KMS-11 (cell line): ENCODE results near the gene PRPF40A.

Experiments
- H2AFZ ChIP-seq: fragments of 200-600 bp; sonication (generic); 2 replicates; pipeline ENCODE4 v1.6.1; 2016; ENCODE audit warnings: antibody characterized with exemption, mixed run types, low read depth
- H3K27ac ChIP-seq: fragments of 200-600 bp; sonication (generic); 2 replicates; pipeline ENCODE4 v1.6.1; 2016; ENCODE audit warnings: mild to moderate bottlenecking, mixed run types
- H3K27me3 ChIP-seq: fragments of 200-600 bp; sonication (generic); 2 replicates; pipeline ENCODE4 v1.6.1; 2017; ENCODE audit warnings: mild to moderate bottlenecking, low read depth, mixed run types, moderate library complexity; ENCODE audit not compliant: insufficient read depth
- H3K36me3 ChIP-seq: fragments of 200-600 bp; sonication (generic); 2 replicates; pipeline ENCODE4 v1.6.1; 2017; ENCODE audit warnings: mild to moderate bottlenecking, mixed run types; ENCODE audit not compliant: insufficient read depth
- H3K4me1 ChIP-seq: fragments of 200-600 bp; sonication (generic); 2 replicates; pipeline ENCODE4 v1.6.1; 2016; ENCODE audit warnings: mild to moderate bottlenecking, low read depth, mixed run types; ENCODE audit not compliant: poor library complexity, severe bottlenecking
- H3K4me2 ChIP-seq: fragments of 200-600 bp; sonication (generic); 2 replicates; pipeline ENCODE4 v1.7.0; 2016; ENCODE audit warnings: mild to moderate bottlenecking, mixed run types
- H3K4me3 ChIP-seq: fragments of 200-600 bp; sonication (generic); IDR thresholded peaks from 2 replicates; pipeline ENCODE4 v1.6.1; 2017; ENCODE audit warnings: low read depth, low read length, mixed read lengths; ENCODE audit not compliant: insufficient read depth
- H3K79me2 ChIP-seq: fragments of 200-600 bp; sonication (generic); 2 replicates; pipeline ENCODE4 v1.6.1; 2016; ENCODE audit warnings: low read depth, mixed run types; ENCODE audit not compliant: insufficient read depth
- H3K9ac ChIP-seq: fragments of 200-600 bp; sonication (generic); 2 replicates; pipeline ENCODE4 v1.6.1; 2016; ENCODE audit warnings: mild to moderate bottlenecking, mixed run types
- H4K20me1 ChIP-seq: fragments of 200-600 bp; sonication (generic); 2 replicates; pipeline ENCODE4 v1.6.1; 2016; ENCODE audit warnings: mild to moderate bottlenecking, mixed run types; ENCODE audit not compliant: insufficient read depth
- CTCF ChIP-seq: fragments of 200-600 bp; sonication (generic); conservative IDR thresholded peaks from 2 replicates; pipeline ENCODE4 v1.6.1; 2017; ENCODE audit warnings: low read depth, mild to moderate bottlenecking, antibody characterized with exemption, low read length, moderate library complexity, mixed read lengths

Gene PRPF40A

GRCh38 chr2:152646775-152647174, 70.5 kb downstream of the PRPF40A start:
- no peak for TF ChIP-seq CTCF
- H3K4me2 ChIP-seq = no peak overlapping the region
- H2AFZ ChIP-seq = no peak overlapping the region
- H3K27ac ChIP-seq = no peak overlapping the region
- H4K20me1 ChIP-seq = no peaks in the 10 kb centered on the region
- H3K4me1 ChIP-seq = peaks cover 5% of the 10 kb centered on the region
- no peaks in the 10 kb centered on the region for H3K36me3 ChIP-seq
- H3K9ac ChIP-seq = no peak overlapping the region
- no peak overlapping the region for H3K4me3 ChIP-seq
- no peaks in the 10 kb centered on the region for H3K27me3 ChIP-seq
- no peaks in the 10 kb centered on the region for H3K79me2 ChIP-seq

- Histone ChIP-seq H3K36me3 (no peaks in the 10 kb centered on the region), H3K4me2 (no peak overlapping the region), H3K9ac (no peak overlapping the region), H3K4me1 (peaks cover 5% of the 10 kb centered on the region), H3K4me3 (no peak overlapping the region), H3K27ac (no peak overlapping the region), H4K20me1 (no peaks in the 10 kb centered on the region), H2AFZ (no peak overlapping the region), H3K79me2 (no peaks in the 10 kb centered on the region), H3K27me3 (no peaks in the 10 kb centered on the region)
- TF ChIP-seq CTCF = no peak
These were observed 71.0 kb downstream of the PRPF40A start for GRCh38 chr2:152646264-152646663.

- H4K20me1 ChIP-seq = no peaks in the 10 kb centered on the region
- peaks cover 5% of the 10 kb centered on the region for H3K4me1 ChIP-seq
- H3K27ac ChIP-seq = no peak overlapping the region
- H3K9ac ChIP-seq = no peak overlapping the region
- H3K36me3 ChIP-seq = no peaks in the 10 kb centered on the region
- H2AFZ ChIP-seq = no peak overlapping the region
- H3K79me2 ChIP-seq = no peaks in the 10 kb centered on the region
- no peak overlapping the region for H3K4me2 ChIP-seq
- TF ChIP-seq CTCF = no peak
- H3K4me3 ChIP-seq = no peak overlapping the region
- H3K27me3 ChIP-seq = no peaks in the 10 kb centered on the region
These were observed 72.9 kb downstream of the PRPF40A start for GRCh38 chr2:152644189-152644873.

GRCh38 chr2:152638590-152638989, 78.7 kb downstream of the PRPF40A start:
- Histone ChIP-seq H3K9ac (no peak overlapping the region), H3K36me3 (no peaks in the 10 kb centered on the region), H3K4me2 (no peak overlapping the region), H4K20me1 (no peaks in the 10 kb centered on the region), H3K4me3 (no peak overlapping the region), H3K79me2 (no peaks in the 10 kb centered on the region), H3K27ac (no peak overlapping the region), H3K4me1 (no peaks in the 10 kb centered on the region), H3K27me3 (no peaks in the 10 kb centered on the region), H2AFZ (no peak overlapping the region)
- no peak for TF ChIP-seq CTCF
